HPDE6-E6E7 (cell line): ENCODE data around the gene POLD2.

Experiments
- DNase-seq: peaks from one replicate; pipeline ENCODE4 v3.0.0; 2011; ENCODE audit warnings: missing footprints; ENCODE audit errors: extremely low spot score

The POLD2 gene

GRCh38 chr7:44065431-44066110 lies 57.8 kb downstream of the POLD2 start, which contains the start of gene PGAM2:
Gene PGAM2 (minus strand): TSS chr7:44065567. CDS start chr7:44065529, 38 bp downstream.
- no peak for DNase-seq

- DNase-seq: no peak
Observed at GRCh38 chr7:44064791-44065430, 58.4 kb downstream of the POLD2 start.
